Non-pigmented ciliary epithelial cell (primary cell): ENCODE data around the gene FFAR2.
"Not testable (repeated sequence)": the region's sequence is repeated elsewhere in the genome, so short reads cannot be mapped to it uniquely, and the experiment has no call there.

Experiments used
- DNase-seq: peaks from one replicate; pipeline ENCODE4 v3.0.0-alpha.2; 2010; ENCODE audit warnings: low read depth

FFAR2 gene

DNA sequence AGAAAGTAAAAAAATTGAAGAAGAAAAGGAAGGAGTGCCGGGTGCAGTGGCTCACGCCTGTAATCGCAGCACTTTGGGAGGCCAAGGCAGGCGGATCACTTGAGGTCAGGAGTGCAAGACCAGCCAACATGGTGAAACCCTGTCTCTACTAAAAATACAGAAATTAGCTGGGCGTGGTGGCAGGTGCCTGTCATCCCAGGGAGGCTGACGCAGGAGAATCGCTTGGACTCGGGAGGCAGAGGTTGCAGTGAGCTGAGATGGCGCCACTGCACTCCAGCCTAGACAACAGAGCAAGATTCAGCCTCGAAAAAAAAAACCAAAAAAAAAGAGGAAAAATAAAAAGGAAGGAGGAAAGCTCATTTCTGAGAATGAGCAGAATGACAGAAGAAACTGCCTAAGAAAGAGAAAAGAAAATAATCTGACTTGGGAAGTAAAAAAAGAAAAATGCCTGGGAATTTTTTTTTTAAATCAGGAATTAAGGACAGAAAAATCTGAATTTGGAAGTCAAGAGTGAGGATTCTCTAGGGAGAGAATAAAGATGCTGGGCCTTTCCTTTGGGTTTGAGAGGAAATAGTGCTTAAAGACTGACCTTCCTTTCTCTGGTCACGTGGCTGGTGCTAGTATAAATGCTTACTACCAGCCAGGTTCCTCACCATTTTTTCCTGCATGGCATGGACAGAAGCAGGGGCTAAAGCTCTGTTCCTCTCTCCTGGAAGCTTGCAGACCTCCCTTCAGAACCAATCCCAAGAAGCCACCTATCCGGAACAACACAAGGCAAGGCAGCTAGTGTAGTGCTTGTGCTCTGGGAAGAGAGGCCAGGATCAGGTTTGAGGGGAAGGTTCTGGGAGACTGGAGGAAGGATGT lies at the start of gene FFAR2:
Gene FFAR2 (plus strand): TSS at position 652 of the 864 bp plus-strand sequence. CDS start 1,458 bp downstream, outside the sequence.
- DNase-seq, result no peak

DNA sequence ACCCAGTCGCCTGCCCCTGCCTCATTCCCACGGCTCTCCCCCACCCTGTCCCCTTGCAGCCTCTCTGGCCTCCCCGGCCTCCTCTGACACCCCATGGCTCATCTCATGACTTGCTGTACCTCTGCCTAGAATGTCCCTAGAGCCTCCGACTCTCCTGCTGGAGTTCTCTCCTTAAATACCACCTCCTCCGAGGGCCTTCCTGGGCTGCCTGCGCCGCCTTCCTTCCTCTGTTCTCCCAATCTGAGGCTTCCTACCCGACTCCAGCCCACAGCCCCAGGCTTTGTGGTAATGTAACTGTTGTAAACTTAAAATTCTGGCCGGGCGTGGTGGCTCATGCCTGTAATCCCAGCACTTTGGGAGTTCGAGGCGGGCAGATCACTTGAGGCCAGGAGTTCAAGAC lies 49.5 kb upstream of the FFAR2 start:
- no peak for DNase-seq

DNA sequence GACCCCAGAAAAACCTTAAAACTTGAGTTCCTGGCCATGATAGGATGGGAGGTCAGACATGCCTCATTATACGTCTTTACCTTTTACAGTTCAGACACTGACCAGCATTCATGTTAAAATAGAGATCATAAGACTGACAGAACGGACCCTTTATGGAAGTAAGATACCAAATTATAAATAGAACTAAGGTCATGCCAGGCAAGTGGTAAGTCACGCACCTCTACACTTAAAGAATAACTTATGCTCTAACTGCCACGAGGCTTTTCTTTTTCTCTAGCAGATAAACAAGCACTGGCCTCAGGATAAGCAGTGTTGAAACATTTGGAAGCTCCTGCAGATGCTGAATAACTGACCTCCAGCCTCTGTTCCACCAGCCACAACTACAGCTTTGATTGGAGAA lies 48.8 kb upstream of the FFAR2 start:
- no peak for DNase-seq

DNA sequence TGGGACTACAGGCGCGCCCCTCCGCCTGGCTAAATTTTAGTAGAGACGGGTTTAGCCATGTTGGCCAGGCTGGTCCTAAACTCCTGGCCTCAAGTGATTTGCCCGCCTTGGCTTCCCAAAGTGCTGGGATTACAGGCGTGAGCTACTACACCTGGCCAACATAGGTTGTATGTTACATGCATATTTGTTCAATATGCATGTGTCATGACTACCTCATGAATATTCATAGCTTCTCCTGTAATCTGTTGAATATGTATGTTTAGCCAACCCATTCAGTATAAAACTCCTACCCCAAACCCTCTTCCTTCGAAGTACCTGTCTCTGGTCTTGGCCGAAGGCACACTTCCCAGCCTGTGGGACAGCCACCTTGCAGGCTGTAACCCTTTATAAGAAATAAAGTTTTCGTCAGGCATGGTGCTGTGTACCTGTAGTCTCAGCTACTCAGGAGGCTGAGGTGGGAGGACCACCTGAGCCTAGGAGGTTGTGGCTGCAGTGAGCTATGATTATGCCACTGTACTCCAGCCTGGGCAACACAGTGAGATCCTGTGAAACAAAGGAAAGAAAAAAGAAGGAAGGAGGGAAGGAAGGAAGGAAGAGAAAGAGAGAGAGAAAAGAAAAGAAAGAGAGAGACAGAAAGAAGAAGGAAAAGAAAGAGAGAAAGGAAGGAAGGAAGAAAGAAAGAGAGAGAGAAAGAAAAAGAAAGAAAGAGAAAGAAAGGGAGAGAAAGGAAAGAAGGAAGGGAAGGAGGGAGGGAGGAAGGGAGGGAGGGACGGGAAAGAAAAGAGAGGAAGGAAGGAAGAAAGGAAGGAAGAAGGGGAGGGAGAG lies 47.9 kb upstream of the FFAR2 start:
- DNase-seq, result no peak

DNA sequence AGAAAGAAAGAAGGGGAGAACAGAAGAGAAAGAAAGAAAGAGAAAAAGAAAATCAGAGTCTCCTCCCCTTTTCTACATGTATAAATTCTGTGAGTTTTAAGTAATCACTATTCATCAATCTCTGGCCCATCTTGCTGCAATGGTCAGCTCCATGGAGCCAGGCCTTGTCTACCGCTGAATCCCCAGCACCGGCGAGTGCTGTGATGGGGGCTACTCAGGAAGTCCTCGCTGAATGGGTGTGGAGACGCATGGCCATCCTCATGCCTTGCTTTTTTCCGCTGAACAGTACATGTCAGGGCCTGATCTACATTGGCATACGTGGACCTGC lies 47.3 kb upstream of the FFAR2 start:
- no peak for DNase-seq

DNA sequence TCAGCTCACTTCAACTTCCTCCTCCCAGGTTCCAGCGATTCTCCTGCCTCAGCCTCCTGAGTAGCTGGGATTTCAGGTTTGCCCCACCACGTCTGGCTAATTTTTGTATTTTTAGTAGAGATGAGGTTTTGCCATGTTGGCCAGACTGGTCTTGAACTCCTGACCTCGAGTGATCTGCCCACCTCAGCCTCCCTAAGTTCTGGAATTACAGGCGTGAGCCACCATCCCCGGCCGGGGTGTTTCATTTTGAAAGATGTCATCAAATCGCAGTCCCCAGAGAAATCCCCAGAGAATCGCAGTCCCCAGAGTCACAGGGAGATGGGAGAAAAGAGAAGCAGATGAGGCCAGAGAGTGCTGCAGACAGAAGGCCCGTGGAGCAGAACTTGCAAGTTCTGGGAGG lies 46.6 kb upstream of the FFAR2 start:
- not testable (repeated sequence) for DNase-seq

DNA sequence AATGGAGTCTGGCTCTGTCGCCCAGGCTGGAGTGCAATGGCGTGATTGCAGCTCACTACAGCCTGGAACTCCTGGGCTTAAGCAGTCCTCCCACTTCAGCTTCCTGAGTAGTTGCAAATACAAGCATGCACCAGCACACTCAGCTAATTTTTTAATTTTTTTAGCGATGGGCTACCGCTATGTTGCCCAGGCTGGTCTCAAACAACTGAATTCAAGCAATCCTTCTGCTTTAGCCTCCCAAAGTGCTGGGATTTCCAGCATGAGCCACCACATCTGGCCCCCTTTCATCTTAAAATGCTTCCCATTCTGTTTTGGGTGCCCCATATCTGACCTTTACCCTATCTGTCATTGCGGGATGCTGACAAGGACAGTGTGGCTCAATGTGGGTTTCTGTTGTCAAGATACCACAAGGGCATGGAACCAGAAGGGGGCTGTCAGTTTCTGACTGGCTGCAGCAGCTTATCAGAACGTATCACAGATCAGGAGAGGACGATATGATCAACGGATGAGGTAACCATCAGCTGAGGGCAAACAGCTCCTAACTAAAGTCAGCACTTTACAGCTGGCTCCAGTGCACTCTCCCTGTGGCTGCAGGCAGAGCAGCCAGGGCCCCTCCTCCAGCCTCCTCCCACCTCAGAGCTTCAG lies 44.8 kb upstream of the FFAR2 start:
- no peak for DNase-seq

GRCh38 chr19:35404879-35405622 lies 43.0 kb upstream of the FFAR2 start:
- peak; percentile 42 for DNase-seq

GRCh38 chr19:35407619-35408018 lies 40.4 kb upstream of the FFAR2 start:
- no peak for DNase-seq

DNA sequence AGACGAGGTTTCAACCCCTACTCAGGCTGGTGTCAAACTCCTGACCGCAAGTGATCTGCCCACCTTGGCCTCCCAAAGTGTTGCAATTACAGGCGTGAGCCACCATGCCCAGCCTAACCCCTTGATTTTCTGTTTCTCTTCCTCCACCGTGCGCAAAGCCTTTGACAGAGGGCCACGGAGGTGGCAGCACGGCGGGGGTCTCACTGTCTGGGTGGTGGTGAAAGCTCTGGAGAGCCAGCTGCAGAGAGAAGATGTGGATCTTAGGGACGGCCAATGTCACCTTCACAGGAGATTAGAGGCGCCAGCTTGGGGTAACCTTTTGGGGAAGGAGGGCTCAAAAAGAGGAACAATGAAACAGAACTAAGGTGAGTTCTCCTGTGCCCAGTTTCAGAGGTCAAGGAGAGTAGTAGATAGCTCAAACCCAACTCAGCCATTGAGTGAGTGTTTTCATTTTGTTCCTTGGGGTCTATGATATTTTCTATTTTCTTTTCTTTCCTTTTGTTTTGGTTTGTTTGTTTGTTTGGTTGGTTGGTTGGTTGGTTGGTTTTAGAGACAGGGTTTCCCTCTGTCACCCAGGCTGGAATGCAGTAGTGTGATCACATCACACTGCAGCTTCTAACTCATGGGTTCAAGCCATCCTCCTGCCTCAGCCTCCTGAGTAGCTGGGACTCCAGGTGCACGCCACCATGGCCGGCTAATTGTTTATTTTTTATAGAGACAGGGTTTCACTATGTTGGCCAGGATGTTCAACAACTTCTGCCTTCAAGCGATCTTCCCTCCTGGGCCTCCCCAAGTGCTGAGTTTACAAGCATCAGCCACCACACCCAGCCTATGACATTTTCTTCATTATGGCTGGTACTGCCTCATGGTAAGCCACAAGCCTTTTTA lies 39.5 kb upstream of the FFAR2 start:
- DNase-seq, result no peak

GRCh38 chr19:35409191-35409590 lies 38.9 kb upstream of the FFAR2 start:
- no peak for DNase-seq

DNA sequence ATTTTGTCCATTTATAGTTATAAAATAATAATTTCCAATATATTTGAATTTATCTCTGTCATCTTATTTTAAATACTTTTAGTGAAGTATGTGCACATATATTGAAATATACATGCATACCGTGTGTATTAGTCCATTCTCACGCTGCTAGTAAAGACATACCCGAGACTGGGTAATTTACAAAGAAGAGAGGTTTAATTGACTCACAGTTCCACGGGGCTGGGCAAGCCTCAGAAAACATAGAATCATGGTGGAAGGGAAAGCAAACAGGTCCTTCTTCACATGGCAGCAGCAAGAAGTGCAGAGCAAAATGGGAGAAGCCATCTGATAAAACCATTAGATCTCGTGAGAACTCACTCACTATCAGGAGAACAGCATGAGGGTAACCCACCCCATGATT lies 37.6 kb upstream of the FFAR2 start:
- no peak for DNase-seq

DNA sequence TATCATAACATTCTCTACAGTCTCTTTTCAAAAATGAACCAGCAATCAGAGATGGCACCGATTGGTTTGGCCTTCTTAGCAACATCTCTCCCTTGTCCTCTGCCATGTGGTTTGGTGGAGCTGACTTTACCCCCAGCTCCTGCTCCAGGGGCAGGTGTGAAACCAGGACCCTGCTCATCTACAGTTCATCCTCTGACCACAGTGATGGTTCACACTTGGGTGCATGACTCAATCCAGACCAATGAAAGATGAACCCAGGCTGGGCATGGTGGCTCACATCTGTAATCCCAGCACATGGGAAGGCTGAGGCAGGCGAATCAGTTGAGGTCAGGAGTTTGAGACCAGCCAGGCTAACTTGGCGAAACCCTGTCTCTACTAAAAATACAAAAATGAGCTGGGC lies 33.6 kb upstream of the FFAR2 start:
- no peak for DNase-seq

DNA sequence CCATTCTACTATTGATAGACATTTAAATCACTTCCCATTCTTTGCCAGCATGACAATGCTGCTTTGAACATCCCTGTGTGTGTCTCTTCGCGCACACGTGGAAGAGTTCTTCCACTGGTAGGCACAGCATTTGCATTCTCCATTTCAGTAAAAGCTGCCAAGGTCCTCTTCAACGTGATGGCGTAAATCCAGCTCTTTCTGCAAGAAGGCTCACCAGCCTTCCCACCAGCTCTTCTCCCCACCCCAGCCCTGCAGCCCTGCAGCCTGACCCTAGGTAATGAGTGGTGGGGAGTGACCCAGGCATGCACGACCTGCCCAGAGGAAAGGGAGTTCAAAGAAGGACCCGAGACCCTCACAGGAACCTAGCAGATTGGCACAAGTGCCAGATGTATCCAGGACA lies 31.7 kb upstream of the FFAR2 start:
- no peak for DNase-seq

DNA sequence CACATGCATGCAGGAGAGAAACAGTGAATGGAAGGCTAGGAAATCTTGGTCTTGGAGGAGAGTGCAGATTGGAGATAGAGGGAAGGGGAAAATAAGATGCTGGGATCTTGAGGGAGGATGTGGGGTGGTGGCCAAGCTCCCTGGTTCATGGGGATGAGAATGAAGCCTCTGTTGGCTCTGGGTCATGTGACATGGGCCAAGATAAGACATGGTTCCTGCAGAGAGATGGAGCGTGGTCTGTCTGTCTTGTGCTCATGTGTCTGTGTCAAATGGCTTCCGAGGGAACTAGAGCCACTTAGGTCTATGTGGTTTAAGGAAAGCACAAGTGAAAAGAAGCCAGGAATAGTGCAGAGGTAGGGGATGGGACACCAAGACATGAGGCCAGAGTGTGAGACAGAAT lies 30.8 kb upstream of the FFAR2 start:
- no peak for DNase-seq

GRCh38 chr19:35417713-35418534 lies 30.1 kb upstream of the FFAR2 start:
- DNase-seq, result no peak

DNA sequence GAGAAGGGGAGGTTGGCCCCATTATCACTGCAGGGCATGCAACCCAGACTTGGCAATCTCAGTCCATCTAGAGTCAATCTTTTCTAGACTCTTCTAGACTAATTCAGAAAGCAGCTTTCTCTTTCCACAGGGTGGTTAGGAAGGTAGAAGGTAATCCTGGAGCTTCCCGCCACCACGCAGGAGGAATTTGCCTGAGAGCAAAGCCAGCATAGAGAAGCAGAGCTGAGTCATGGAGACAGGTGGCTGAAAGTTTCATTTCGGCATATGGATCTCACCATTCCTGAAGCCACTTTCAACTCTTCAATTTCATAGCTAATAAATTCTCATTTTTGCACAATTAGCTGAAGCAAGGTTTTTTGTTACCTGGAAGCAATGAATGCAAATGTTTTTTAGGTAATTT lies 29.0 kb upstream of the FFAR2 start:
- no peak for DNase-seq

- DNase-seq, result no peak
These were observed 28.3 kb upstream of the FFAR2 start for GRCh38 chr19:35419805-35420204.

- DNase-seq, result no peak
These were observed 26.7 kb upstream of the FFAR2 start for GRCh38 chr19:35421362-35421761.

- DNase-seq, result not testable (repeated sequence)
These were observed 24.7 kb upstream of the FFAR2 start for GRCh38 chr19:35423406-35423805.
